ENCODE data around the gene SLC24A4. TPM values are rescaled to one million over a fixed set of nuclear protein-coding genes. Genes with fewer than 3 reads are reported as not detected.
A peak's percentile ranks its signal among the peaks of the same experiment; 100 is the strongest.

The SLC24A4 gene
- polyA plus RNA-seq, 6 donors from 2014 or later = 0.03 to 0.09 (median 0.05) TPM; not detected in 2

DNA sequence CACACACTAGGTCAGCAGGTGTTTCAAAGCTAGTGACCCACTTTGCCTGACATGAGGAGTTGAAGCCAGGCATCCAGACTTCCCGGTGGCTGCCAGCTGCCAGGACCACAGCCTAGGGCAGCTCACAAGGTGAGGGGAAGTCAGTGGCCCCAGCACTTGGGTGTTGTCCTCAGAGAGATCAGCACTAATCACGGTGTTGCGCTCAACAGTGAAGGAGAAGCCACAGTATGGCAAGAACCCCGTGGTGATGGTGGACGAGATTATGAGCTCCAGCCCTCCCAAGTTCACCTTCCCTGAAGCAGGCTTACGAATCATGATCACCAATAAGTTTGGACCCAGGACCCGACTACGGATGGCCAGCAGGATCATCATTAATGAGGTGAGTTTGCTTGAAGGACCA, 130.7 kb downstream of the SLC24A4 start:
- Mint-ChIP-seq H3K4me1 (no peaks in the 10 kb centered on the region), H3K4me3 (no peak overlapping the region), H3K27ac (no peak overlapping the region), H3K36me3 (no peaks in the 10 kb centered on the region), H3K27me3 (peaks cover 0 to 4% (median 0%) of the 10 kb centered on the region in 3 donors), H3K9me3 (peaks cover 0 to 3% (median 0%) of the 10 kb centered on the region in 7 donors)
- no peak for DNase-seq
- no peak for ATAC-seq (ENCODE audit: low read depth in 2 of 2)

DNA sequence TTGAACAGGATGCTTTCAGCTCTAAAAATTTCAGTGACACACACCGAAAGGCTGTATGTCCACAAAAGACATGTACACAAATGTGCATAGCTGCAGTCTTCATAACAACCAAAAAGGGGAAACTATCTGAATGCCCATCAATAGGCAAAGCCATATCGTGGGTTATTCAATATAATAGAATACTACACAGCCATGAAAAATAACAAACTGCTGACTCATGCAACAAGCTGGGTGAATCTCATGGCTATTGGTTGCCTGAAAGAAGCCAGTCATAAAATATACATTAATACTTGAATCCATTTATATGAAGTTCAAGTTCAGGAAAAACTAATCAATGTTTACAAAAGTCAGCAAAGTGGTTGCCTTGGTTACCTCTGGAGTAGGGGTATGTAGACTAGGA, 132.3 kb downstream of the SLC24A4 start:
- Mint-ChIP-seq H3K9me3 (peaks cover 0 to 3% (median 0%) of the 10 kb centered on the region in 7 donors), H3K4me1 (no peaks in the 10 kb centered on the region), H3K4me3 (no peak overlapping the region), H3K36me3 (no peaks in the 10 kb centered on the region), H3K27ac (peak overlapping the region in 1 of 6 donors; percentile 64), H3K27me3 (peaks cover 2 to 16% (median 11%) of the 10 kb centered on the region in 3 donors)
- DNase-seq = no peak
- ATAC-seq (ENCODE audit: low read depth in 2 of 2) = no peak

DNA sequence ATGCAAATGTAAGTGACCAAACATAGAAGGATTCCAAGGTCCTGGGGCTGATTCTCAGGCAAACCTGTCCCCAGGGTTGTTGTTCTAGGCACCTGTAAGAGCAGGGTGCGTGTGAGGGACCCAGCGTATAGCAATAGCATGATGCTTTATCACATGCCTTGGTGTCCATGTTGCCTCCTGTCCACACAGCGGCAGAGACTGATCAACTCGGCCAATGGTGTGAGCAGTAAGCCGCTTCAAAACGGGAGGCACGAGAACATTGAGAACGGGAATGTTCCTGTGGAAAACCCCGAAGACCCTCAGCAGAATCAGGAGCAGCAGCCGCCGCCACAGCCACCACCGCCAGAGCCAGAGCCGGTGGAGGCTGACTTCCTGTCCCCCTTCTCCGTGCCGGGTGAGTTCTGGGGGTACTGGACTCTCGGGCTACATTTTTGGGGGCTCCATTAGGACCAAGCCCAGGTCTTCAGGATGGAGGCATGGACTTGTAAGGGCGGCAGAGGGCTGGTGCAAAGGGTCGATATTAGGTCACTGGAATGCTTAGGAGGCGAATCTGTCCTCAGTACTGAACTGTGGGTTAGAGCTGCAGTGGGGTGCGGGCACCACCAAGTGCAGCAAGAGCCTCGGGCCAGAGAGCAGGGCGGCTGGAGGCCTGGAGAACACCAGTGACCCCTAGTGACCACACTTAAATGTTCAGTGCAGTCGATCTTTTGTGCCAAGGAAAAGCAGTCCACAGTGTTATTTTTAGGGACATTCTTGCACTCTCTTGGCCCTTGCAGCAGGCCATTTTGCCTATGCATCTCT, 133.4 kb downstream of the SLC24A4 start:
- no peak overlapping the region for H3K27ac Mint-ChIP-seq
- DNase-seq = no peak
- peaks cover 13 to 22% (median 14%) of the 10 kb centered on the region in 3 donors for H3K27me3 Mint-ChIP-seq
- peaks cover 3 to 10% (median 3%) of the 10 kb centered on the region in 3 donors for H3K4me1 Mint-ChIP-seq
- H3K9me3 Mint-ChIP-seq = peaks cover 0 to 3% (median 0%) of the 10 kb centered on the region in 7 donors
- no peaks in the 10 kb centered on the region for H3K36me3 Mint-ChIP-seq
- peak overlapping the region in 1 of 8 donors; percentile 65 for H3K4me3 Mint-ChIP-seq
- ATAC-seq (ENCODE audit: low read depth in 2 of 2) = no peak

DNA sequence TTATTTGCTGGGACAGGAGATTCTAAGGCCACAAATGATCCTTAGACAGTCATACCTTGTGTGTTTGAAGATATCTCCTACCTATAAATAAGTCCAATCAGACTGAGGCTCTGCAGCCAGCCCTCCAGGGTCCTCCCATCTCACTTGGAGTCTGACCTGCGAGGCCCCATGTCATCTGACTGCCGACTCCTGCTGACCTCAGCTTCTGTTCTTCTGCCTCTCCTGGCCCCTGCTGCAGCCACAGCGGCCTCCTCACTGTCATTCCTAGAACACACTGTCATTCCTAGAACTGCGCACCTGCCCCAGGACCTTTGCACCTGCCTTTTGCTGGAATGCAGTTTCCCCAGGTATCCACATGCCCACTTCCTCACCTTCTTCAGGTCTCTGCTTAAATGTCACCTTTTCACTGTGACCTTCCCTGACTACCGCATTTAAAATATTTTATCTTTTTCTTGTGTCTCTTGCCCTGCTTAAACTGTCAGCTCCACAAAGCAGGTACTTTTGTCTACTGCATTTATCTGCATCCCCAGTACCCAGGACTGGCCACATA, 134.1 kb downstream of the SLC24A4 start:
- peaks cover 4 to 13% (median 5%) of the 10 kb centered on the region in 3 donors for H3K4me1 Mint-ChIP-seq
- DNase-seq = no peak
- peaks cover 17 to 29% (median 21%) of the 10 kb centered on the region in 3 donors for H3K27me3 Mint-ChIP-seq
- no peaks in the 10 kb centered on the region for H3K36me3 Mint-ChIP-seq
- peaks cover 0 to 3% (median 0%) of the 10 kb centered on the region in 7 donors for H3K9me3 Mint-ChIP-seq
- no peak overlapping the region for H3K27ac Mint-ChIP-seq
- peak overlapping the region in 2 of 8 donors; percentile 3 to 39 for H3K4me3 Mint-ChIP-seq
- ATAC-seq (ENCODE audit: low read depth in 2 of 2) = no peak

DNA sequence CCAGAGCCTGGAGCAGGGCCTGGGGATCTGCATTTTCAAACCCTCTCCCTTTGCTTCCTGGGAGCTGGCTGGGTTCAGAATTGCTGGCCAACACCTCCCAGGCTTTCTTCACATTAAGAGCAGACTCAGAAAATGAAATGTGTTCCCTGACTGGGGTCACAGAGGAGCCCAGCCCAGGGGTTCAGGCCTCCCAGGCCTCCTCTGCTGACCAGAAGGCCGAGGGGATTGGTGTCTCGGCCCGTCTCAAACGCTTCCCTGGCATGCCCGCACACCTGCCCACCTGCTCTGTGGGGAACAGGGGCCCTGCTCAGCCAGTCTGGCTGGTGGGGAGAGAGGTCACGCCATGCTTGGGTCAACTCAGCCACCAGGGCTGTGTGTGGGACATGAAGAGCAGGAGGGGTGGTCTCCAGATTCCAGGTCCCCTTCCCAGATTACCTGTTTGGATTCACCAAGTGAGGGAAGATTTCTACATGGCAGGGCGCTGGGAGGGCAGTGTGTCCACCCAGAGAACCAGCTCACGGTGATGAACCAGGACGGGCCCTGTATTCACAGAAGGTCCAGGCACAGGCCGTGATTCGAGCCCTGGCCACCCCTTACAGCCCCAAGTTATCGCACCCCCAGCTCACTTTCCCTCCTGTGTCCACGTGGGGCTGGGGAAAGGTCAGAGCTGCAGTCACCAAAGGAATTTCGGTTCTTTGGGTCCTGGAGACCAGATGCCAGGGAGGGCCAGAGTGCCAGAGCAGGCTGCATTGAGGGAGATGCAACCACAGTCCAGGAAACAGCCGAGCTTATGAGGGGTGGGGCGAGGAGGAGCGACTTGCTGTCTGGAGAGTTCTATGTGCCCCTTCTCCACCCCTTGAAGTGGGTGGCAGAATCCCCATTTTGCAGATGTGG, 135.4 kb downstream of the SLC24A4 start:
- no peak overlapping the region for H3K27ac Mint-ChIP-seq
- H3K4me3 Mint-ChIP-seq = peak overlapping the region in 1 of 8 donors; percentile 22
- peaks cover 0 to 3% (median 0%) of the 10 kb centered on the region in 7 donors for H3K9me3 Mint-ChIP-seq
- DNase-seq (no peak), ATAC-seq (ENCODE audit: low read depth in 2 of 2) (no peak)
- H3K27me3 Mint-ChIP-seq = peaks cover 17 to 40% (median 31%) of the 10 kb centered on the region in 3 donors
- H3K36me3 Mint-ChIP-seq = no peaks in the 10 kb centered on the region
- peaks cover 4 to 15% (median 12%) of the 10 kb centered on the region in 3 donors for H3K4me1 Mint-ChIP-seq

DNA sequence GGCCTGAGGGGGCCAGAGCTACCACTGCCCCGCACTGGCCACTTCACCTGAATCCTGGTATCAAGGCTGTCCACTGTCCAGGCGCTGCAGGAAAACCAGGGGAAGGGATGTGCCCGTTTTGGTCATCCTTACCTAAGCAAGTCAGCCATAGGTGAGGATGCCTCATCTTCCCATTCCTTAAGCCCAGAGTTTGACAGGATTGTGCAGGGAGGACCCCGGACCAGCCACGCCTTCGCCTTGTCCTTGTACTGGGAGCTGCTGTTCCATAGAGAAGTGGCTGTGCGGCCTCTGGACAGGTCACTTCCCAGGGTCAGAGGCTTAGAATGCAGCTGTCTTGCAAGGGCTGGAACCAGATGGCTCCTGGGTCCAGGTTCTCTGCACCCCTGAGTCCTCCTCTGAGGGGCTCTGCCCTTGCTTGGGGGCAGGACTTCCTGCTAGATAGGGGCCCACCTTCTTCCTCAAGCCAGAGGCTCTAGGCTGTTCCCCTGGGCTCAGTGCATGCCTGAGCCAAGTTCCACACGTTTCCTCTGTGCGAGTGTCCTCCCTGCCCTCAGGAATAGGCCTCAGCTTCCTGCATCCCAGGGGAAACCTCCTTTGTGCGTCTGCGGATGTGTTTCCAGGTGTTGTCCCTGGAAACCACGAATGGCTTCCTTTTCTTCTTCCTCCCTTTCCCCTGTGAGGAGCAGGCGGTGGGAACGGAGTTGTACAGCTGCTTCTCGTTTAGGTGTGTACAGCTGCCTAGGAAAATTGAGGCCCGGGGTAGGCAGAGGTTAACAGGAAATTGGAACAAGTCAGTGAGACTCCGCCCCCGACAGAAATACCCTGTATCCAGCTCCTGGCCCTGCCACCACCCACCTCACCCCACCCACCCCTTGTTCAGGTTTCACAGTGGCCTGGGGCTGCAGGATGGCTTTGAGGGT, 136.3 kb downstream of the SLC24A4 start:
- DNase-seq = no peak
- peaks cover 17 to 40% (median 31%) of the 10 kb centered on the region in 3 donors for H3K27me3 Mint-ChIP-seq
- H3K9me3 Mint-ChIP-seq = peaks cover 0 to 3% (median 0%) of the 10 kb centered on the region in 7 donors
- H3K27ac Mint-ChIP-seq = peak overlapping the region in 3 of 6 donors; percentile 44 to 70 (median 64)
- ATAC-seq (ENCODE audit: low read depth in 2 of 2) = no peak
- peaks cover 4 to 15% (median 12%) of the 10 kb centered on the region in 3 donors for H3K4me1 Mint-ChIP-seq
- H3K4me3 Mint-ChIP-seq = no peak overlapping the region
- H3K36me3 Mint-ChIP-seq = no peaks in the 10 kb centered on the region

DNA sequence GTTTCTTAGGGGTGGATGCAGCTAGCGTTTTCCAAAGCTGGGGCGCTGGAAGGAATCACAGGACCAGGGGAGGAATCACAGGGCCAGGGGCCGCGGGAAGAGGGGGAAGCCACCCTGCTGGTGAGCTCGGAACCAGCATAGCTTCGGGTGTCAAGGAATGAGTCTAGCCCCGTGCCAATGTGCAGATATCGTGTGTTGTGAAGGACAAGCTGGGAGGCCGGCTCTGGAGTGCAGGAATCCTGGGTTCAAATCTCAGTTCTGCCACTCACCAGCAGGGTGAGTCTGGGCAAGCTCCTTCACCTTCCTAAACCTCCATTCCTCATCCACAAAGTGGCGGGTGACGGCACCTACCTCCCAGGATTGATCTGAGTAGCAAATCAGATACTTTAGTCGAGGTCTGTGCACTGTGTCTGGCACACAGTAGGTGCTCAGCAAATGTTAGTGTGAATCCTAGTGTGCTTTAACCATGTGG, 137.0 kb downstream of the SLC24A4 start:
- Mint-ChIP-seq H3K27me3 (peaks cover 17 to 40% (median 31%) of the 10 kb centered on the region in 3 donors), H3K9me3 (peaks cover 0 to 3% (median 0%) of the 10 kb centered on the region in 7 donors), H3K4me1 (peaks cover 4 to 15% (median 12%) of the 10 kb centered on the region in 3 donors), H3K27ac (peak overlapping the region in 2 of 6 donors; percentile 44 to 70), H3K36me3 (no peaks in the 10 kb centered on the region), H3K4me3 (peak overlapping the region in 1 of 8 donors; percentile 56)
- no peak for DNase-seq
- no peak for ATAC-seq (ENCODE audit: low read depth in 2 of 2)

DNA sequence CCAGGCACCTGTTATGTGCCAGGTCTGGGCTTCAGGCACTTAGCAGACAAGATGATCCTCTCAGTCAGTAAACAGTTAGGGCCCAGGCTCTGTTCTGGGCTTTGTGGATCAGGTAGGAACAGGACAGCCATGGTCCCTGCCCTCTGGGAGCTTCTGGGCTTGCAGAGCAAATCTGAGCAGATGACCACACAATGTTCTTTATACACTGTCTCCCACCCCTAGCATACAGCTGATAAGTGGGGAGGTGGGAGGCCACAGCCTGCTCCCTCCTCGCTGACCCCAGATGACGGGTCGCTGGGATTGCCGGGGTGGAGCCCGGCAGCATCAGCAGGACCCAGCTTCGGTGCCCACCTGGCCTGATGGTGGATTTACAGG, 137.6 kb downstream of the SLC24A4 start:
- DNase-seq = no peak
- H3K4me3 Mint-ChIP-seq = no peak overlapping the region
- no peak for ATAC-seq (ENCODE audit: low read depth in 2 of 2)
- H3K9me3 Mint-ChIP-seq = peaks cover 0 to 2% (median 0%) of the 10 kb centered on the region in 7 donors
- peaks cover 17 to 40% (median 31%) of the 10 kb centered on the region in 3 donors for H3K27me3 Mint-ChIP-seq
- H3K36me3 Mint-ChIP-seq = no peaks in the 10 kb centered on the region
- H3K27ac Mint-ChIP-seq = no peak overlapping the region
- peaks cover 4 to 15% (median 12%) of the 10 kb centered on the region in 3 donors for H3K4me1 Mint-ChIP-seq

DNA sequence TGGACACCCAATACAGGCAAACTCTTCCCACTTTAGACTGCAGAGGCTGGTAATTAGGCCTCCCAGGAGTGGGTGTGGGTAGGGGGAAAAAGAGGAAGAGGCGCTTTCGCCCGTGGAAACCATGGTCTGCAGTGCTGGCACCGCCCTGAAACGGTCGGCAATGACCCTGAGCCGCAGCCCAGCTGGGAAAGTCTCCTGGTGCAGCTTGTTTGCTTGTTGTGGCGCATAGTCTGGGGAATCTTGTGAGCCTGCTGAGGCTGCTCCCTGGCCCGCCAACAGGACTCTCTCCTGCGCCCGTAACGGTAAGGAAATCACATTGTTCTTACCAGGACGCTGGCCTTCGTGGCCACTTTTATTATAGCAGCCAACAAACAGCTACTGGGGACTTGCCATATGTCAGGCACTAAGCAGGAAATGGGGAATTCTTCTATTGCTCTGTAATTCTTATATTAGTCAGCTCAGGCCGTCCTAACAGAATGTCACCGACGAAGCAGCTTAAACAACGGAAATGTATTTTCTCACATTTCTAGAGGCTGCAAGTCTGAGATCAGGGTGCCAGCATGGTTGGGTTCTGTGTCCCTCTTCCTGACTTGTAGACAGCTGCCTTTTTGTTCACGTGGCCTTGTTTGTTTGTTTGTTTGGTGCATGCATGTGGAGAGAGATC, 138.1 kb downstream of the SLC24A4 start:
- ATAC-seq (ENCODE audit: low read depth in 2 of 2) (peak in 1 of 2 donors; percentile 20), DNase-seq (no peak)
- H3K4me3 Mint-ChIP-seq = no peak overlapping the region
- H3K27me3 Mint-ChIP-seq = peaks cover 17 to 40% (median 31%) of the 10 kb centered on the region in 3 donors
- no peaks in the 10 kb centered on the region for H3K36me3 Mint-ChIP-seq
- peak overlapping the region in 2 of 6 donors; percentile 42 to 58 for H3K27ac Mint-ChIP-seq
- no peaks in the 10 kb centered on the region for H3K9me3 Mint-ChIP-seq
- peaks cover 4 to 15% (median 12%) of the 10 kb centered on the region in 3 donors for H3K4me1 Mint-ChIP-seq

DNA sequence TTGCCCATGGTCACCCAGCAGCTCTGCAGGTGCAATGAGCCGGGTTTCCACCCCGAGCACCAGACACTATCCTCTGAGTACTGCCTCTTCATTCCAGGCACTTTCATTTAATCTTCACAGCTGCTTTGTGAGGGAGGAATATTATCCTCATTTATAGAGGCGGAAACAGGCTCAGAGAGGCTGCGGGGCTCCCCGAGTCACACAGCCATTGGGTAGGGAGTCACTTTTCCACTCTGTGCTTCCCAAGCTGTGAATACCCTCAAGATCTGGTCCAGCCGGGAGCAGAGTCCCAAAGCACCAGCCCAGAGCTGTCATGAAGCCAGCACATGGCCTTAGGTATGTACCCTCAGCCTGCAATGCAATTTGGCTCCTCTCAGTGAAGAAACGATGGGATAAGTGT, 138.9 kb downstream of the SLC24A4 start:
- DNase-seq = no peak
- Mint-ChIP-seq H3K36me3 (no peaks in the 10 kb centered on the region), H3K27ac (no peak overlapping the region), H3K27me3 (peaks cover 17 to 40% (median 31%) of the 10 kb centered on the region in 3 donors), H3K9me3 (peaks cover 0 to 3% (median under 1%) of the 10 kb centered on the region in 7 donors), H3K4me3 (no peak overlapping the region), H3K4me1 (peaks cover 4 to 15% (median 12%) of the 10 kb centered on the region in 3 donors)
- ATAC-seq (ENCODE audit: low read depth in 2 of 2) = no peak

DNA sequence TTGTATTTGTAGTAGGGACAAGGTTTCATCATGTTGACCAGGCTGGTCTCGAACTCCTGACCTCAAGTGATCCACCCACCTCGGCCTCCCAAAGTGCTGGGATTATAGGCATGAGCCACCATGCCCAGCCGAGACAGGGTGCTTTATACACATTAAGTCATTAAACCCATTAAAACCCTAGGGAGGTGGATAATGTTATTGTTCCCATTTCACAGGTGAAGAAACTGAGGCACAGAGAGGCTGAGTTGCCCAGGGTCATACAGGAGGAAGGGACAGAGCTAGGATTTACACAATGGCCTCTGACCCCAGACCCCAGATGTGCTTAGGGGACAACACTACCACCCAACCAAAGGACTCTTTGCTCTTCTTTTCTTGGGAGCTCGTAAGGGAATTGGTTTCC, 139.6 kb downstream of the SLC24A4 start:
- Mint-ChIP-seq H3K4me3 (no peak overlapping the region), H3K27ac (peak overlapping the region in 1 of 6 donors; percentile 93), H3K36me3 (no peaks in the 10 kb centered on the region), H3K9me3 (peaks cover 0 to 9% (median 5%) of the 10 kb centered on the region in 7 donors), H3K4me1 (peaks cover 4 to 15% (median 12%) of the 10 kb centered on the region in 3 donors), H3K27me3 (peaks cover 17 to 47% (median 31%) of the 10 kb centered on the region in 3 donors)
- no peak for DNase-seq
- ATAC-seq (ENCODE audit: low read depth in 2 of 2) = no peak

Data from naive B cell (primary cell).